ENCODE data around the gene SEMA4F.

DNA sequence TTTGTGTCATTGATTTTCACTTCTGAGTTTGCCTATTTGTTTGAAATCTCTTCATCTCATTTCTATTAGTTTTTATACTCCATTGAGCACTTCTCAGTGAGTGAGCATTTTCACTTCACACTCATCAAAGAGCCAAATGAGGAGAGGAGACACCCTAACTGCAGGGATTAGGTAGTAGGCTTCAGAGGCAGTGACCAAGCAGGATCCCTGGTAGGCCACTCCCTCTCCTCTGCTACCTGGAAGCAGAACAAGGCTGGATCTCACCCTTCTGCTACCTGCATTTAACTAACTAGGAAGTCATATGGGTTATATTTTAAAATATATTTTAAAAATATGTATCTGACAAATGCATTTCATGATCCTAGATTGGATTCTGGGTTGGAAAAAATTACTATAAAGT lies 52.7 kb downstream of the SEMA4F start:
- TF ChIP-seq EZH2 (IDR thresholded peaks at IDR 0.05; ENCODE audit: borderline replicate concordance): no peak
- TF ChIP-seq, protein P1, sequence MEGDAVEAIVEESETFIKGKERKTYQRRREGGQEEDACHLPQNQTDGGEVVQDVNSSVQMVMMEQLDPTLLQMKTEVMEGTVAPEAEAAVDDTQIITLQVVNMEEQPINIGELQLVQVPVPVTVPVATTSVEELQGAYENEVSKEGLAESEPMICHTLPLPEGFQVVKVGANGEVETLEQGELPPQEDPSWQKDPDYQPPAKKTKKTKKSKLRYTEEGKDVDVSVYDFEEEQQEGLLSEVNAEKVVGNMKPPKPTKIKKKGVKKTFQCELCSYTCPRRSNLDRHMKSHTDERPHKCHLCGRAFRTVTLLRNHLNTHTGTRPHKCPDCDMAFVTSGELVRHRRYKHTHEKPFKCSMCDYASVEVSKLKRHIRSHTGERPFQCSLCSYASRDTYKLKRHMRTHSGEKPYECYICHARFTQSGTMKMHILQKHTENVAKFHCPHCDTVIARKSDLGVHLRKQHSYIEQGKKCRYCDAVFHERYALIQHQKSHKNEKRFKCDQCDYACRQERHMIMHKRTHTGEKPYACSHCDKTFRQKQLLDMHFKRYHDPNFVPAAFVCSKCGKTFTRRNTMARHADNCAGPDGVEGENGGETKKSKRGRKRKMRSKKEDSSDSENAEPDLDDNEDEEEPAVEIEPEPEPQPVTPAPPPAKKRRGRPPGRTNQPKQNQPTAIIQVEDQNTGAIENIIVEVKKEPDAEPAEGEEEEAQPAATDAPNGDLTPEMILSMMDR (IDR thresholded peaks at IDR 0.05; ENCODE audit: poor library complexity): no peak
- no peak for TF ChIP-seq EZH2phosphoT487 (IDR thresholded peaks at IDR 0.05; ENCODE audit: low read depth, severe bottlenecking, unreplicated experiment)
